Mammary epithelial cell (primary cell): ENCODE results near the gene PSTPIP2.

Experiments used
- CTCF ChIP-seq, 2 donors: IDR thresholded peaks in 1 of 2; conservative IDR thresholded peaks in 1 of 2; 2 replicates each; pipeline ENCODE4 v1.5.1; 2011 to 2012; ENCODE audit warnings: inconsistent platforms in 2 of 2, low read length in 2 of 2, mild to moderate bottlenecking in 2 of 2, control low read depth in 1 of 2, low read depth in 1 of 2; ENCODE audit not compliant: insufficient read depth in 1 of 2; ENCODE audit errors: extremely low read depth in 1 of 2
- EZH2 ChIP-seq: IDR thresholded peaks from 2 replicates; pipeline ENCODE4 v1.6.1; 2012; ENCODE audit warnings: low read length, inconsistent platforms, borderline replicate concordance

GRCh38 chr18:45962461-45962860 is 109.6 kb downstream of the PSTPIP2 start:
- TF ChIP-seq CTCF (conservative IDR thresholded peaks at IDR 0.05 in 1 of 2, IDR thresholded peaks at IDR 0.05 in 1 of 2; ENCODE audit: extremely low read depth in 1 of 2, insufficient read depth in 1 of 2, low read depth in 1 of 2, low read length in 2 of 2) (no peak), EZH2 (no peak)
